Caco-2 (cell line): ENCODE measurements around the gene CEACAM19. TPM values are rescaled to one million over a fixed set of nuclear protein-coding genes. Genes with fewer than 3 reads are reported as not detected.

Source experiments
- BruUV-seq: library from RNA; stranded (reverse); fragments of 400-500 nt; replicated peaks from 2 replicates; lab custom pipeline; 2021; lab: Mats Ljungman, UMichigan
- CTCF ChIA-PET: fragments of 300-600 bp; sonication (Branson Sonifier 250); formaldehyde crosslinking; loops from one replicate; lab custom pipeline; 2022; ENCODE audit warnings: antibody characterized with exemption; lab: Charles Lee
- POLR2A ChIA-PET: fragments of 300-600 bp; sonication (Branson Sonifier 250); formaldehyde crosslinking; loops from one replicate; lab custom pipeline; 2022; ENCODE audit warnings: antibody characterized with exemption; lab: Charles Lee
- DNase-seq, 2 experiments: peaks; one replicate each; pipeline versions ENCODE4 v3.0.0 to v3.0.0-alpha.2; 2020 to 2022
- H3K27me3 ChIP-seq: replicated peaks from 2 replicates; pipeline ENCODE4 v1.6.0; 2011; ENCODE audit warnings: low read length; ENCODE audit not compliant: control insufficient read depth, insufficient read depth
- H3K36me3 ChIP-seq: 2 replicates; pipeline ENCODE4 v1.5.1; 2011; ENCODE audit warnings: low read length; ENCODE audit not compliant: control insufficient read depth, insufficient read depth
- H3K4me1 ChIP-seq: fragments of 250-450 bp; sonication (Bioruptor Pico); 2 replicates; pipeline ENCODE4 v1.5.1; 2020; ENCODE audit warnings: mild to moderate bottlenecking
- H3K4me3 ChIP-seq: 2 replicates; pipeline ENCODE4 v1.5.1; 2011; ENCODE audit warnings: low read depth, mild to moderate bottlenecking, control low read depth, low read length
- H3K9me3 ChIP-seq: fragments of 250-450 bp; sonication (Bioruptor Pico); 2 replicates; pipeline ENCODE4 v1.5.1; 2020; ENCODE audit warnings: mild to moderate bottlenecking, moderate library complexity
- H3K27ac Mint-ChIP-seq: one replicate; pipeline ENCODE4 v1.8.0; 2022; ENCODE audit warnings: mixed read lengths; ENCODE audit not compliant: unreplicated experiment
- H3K27me3 Mint-ChIP-seq: one replicate; pipeline ENCODE4 v1.8.0; 2022; ENCODE audit warnings: mixed read lengths; ENCODE audit not compliant: insufficient read depth, unreplicated experiment
- H3K36me3 Mint-ChIP-seq: one replicate; pipeline ENCODE4 v1.8.0; 2022; ENCODE audit warnings: mild to moderate bottlenecking, mixed read lengths; ENCODE audit not compliant: insufficient read depth, unreplicated experiment
- H3K4me1 Mint-ChIP-seq: one replicate; pipeline ENCODE4 v1.8.0; 2022; ENCODE audit warnings: low read depth, mixed read lengths; ENCODE audit not compliant: unreplicated experiment
- H3K4me3 Mint-ChIP-seq: one replicate; pipeline ENCODE4 v1.8.0; 2022; ENCODE audit warnings: mild to moderate bottlenecking, moderate library complexity, mixed read lengths; ENCODE audit not compliant: unreplicated experiment
- H3K9me3 Mint-ChIP-seq: one replicate; pipeline ENCODE4 v1.8.0; 2022; ENCODE audit warnings: mixed read lengths; ENCODE audit not compliant: unreplicated experiment
- intact Hi-C: fragments of 100-400 bp; cut with micrococcal nuclease; formaldehyde crosslinking; loops from one replicate; pipeline ENCODE4 v1.10.0; 2022; ENCODE audit not compliant: unreplicated experiment
- total RNA-seq: library from RNA; stranded (reverse); gene quantifications from 2 replicates; pipeline ENCODE4 v1.2.3, GENCODE V29; 2022
- TF ChIP-seq, protein P1 (sequence below), 2 experiments: fragments of 200-600 bp in 1 of 2; IDR thresholded peaks; 1 replicate in 1 of 2; 2 replicates in 1 of 2; pipeline versions ENCODE4 v1.5.1 to v1.8.0; 2011 to 2022; ENCODE audit warnings: antibody characterized with exemption in 1 of 2, control low read depth in 1 of 2, inconsistent platforms in 1 of 2, low read depth in 1 of 2, low read length in 1 of 2, mild to moderate bottlenecking in 1 of 2, moderate library complexity in 1 of 2; ENCODE audit not compliant: insufficient read depth in 1 of 2, severe bottlenecking in 1 of 2, unreplicated experiment in 1 of 2

The CEACAM19 gene
- total RNA-seq, 1 experiment from 2014 or later = 2.9 TPM

DNA sequence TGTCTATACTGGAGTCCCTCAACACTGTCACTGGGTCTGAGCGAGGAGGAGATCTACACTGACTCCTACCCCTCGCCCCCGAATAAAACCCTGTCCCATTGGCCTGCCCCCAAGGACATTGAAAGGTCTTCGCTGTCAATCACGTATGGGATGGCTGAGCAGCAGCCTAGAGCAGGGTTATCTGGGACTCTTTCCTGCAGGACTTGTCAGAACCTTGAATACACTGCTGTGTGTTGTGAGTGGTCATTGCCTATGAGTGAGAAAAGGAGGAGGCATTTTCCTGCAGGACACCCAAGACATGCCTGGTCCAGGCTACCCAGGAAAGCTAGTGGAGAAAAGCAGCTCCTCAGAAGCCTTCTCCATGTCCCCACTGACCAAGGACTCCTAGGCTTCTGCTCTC is 17.9 kb upstream of the CEACAM19 start:
- intact Hi-C loops = no loop called here
- POLR2A ChIA-PET = interaction anchor here (0.6 kb wide), 1 partner anchor 9 kb away, joined by 9 read pairs; no protein-coding TSS in a partner anchor
- Mint-ChIP-seq H3K27ac (peak overlapping the region; percentile 31), H3K4me3 (no peak overlapping the region), H3K4me1 (peaks cover 29% of the 10 kb centered on the region), H3K36me3 (peaks cover 100% of the 10 kb centered on the region), H3K9me3 (no peaks in the 10 kb centered on the region), H3K27me3 (no peaks in the 10 kb centered on the region)
- CTCF ChIA-PET = no interaction called here
- no peak for DNase-seq
- H3K9me3 ChIP-seq = no peaks in the 10 kb centered on the region
- no TSS peak for BruUV-seq
- H3K4me1 ChIP-seq = no peaks in the 10 kb centered on the region; the same call in 1 of the 2 replicates
- no peak overlapping the region for H3K4me3 ChIP-seq
- peaks cover 36% of the 10 kb centered on the region for H3K36me3 ChIP-seq
- H3K27me3 ChIP-seq = no peaks in the 10 kb centered on the region
- TF ChIP-seq, protein P1, sequence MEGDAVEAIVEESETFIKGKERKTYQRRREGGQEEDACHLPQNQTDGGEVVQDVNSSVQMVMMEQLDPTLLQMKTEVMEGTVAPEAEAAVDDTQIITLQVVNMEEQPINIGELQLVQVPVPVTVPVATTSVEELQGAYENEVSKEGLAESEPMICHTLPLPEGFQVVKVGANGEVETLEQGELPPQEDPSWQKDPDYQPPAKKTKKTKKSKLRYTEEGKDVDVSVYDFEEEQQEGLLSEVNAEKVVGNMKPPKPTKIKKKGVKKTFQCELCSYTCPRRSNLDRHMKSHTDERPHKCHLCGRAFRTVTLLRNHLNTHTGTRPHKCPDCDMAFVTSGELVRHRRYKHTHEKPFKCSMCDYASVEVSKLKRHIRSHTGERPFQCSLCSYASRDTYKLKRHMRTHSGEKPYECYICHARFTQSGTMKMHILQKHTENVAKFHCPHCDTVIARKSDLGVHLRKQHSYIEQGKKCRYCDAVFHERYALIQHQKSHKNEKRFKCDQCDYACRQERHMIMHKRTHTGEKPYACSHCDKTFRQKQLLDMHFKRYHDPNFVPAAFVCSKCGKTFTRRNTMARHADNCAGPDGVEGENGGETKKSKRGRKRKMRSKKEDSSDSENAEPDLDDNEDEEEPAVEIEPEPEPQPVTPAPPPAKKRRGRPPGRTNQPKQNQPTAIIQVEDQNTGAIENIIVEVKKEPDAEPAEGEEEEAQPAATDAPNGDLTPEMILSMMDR (IDR thresholded peaks at IDR 0.05; ENCODE audit: insufficient read depth in 1 of 2, low read depth in 1 of 2, low read length in 1 of 2, severe bottlenecking in 1 of 2, unreplicated experiment in 1 of 2) = no peak

DNA sequence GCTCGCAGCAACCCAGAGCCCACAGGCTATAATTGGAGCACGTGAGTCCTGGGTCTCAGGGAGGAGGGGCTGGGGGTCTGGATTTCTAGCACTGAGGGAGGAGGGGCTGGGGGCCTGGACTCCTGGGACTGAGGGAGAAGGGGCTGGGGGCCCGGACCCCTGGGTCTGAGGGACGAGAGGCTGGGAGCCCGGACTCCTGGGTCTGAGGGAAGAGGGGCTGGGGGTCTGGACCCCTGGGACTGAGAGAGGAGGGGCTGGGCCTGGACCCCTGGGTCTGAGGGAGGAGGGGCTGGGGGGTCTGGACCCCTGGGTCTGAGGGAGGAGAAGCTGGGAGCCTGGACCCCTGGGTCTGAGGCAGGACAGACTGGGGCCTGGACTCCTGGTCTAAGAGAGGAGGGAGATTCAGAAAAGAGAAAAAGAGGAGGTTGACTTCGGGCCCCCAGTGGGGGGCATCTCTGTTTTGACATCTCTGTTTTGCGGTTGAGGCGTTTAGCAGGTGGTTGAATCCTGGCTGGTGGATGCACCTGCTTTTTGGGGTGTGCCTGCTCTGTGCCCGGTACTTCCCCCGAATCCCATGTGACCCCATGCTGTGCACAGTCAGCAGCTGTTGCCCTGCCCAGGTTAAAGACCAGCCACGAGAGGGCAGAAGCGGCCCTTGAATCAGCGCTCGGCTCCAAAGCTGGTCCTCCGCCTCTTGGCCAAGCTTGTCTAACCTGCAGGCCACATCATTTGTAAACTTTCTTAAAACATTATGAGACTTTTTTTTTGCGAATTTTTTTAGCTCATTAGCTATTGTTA is 17.1 kb upstream of the CEACAM19 start:
- POLR2A ChIA-PET = interaction anchor here (0.6 to 1.3 kb wide), 3 partner anchors 9 to 61 kb away, joined by 3 to 9 read pairs (median 4); partner anchors contain the start of gene PVR
- Histone ChIP-seq H3K36me3 (peaks cover 34% of the 10 kb centered on the region), H3K4me1 (no peaks in the 10 kb centered on the region), H3K27me3 (no peaks in the 10 kb centered on the region), H3K4me3 (no peak overlapping the region), H3K9me3 (no peaks in the 10 kb centered on the region)
- no peaks in the 10 kb centered on the region for H3K9me3 Mint-ChIP-seq
- peak in 1 of 2 experiments; percentile 54 for DNase-seq
- no peak overlapping the region for H3K4me3 Mint-ChIP-seq
- TF ChIP-seq, protein P1 (IDR thresholded peaks at IDR 0.05; ENCODE audit: insufficient read depth in 1 of 2, low read depth in 1 of 2, low read length in 1 of 2, severe bottlenecking in 1 of 2, unreplicated experiment in 1 of 2) = peak; percentile 20 to 58
- no TSS peak for BruUV-seq
- H3K36me3 Mint-ChIP-seq = peaks cover 99% of the 10 kb centered on the region
- intact Hi-C loops = no loop called here
- CTCF ChIA-PET = interaction anchor here (0.6 to 1.7 kb wide), 8 partner anchors 65 to 230 kb away, joined by 3 to 11 read pairs (median 4); no protein-coding TSS in a partner anchor
- H3K27ac Mint-ChIP-seq = peak overlapping the region; percentile 31
- peaks cover 29% of the 10 kb centered on the region for H3K4me1 Mint-ChIP-seq
- H3K27me3 Mint-ChIP-seq = no peaks in the 10 kb centered on the region

DNA sequence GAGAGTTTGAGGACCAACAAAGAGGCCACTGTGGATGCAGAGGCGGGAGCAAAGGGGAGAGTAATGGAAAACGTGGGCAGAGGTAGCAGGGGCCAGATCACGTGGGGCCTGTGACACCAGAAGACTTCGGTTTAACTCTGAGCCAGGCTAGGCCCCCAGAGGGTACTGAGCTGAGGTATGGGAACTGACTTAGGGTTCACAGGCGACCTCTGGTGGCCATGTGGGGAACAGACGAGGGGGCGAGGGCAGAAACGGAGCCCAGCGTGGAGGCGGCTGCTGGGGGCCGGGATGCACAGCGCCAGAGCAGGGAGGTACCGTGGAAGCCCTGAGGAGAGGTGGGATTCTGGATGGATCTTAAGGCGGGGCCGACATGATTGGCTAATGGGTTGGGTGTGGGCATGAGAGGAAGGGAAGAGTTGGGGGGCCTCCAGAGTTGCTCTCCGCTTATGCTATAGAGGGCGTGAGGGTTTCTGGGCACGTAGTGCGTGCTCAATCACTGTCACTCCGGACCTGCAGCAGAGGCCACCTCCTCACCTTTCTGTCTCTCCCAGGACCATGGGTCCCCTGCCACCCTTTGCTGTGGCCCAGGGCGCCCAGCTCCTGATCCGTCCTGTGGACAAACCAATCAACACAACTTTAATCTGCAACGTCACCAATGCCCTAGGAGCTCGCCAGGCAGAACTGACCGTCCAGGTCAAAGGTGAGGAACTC is 13.9 kb upstream of the CEACAM19 start:
- Histone ChIP-seq H3K4me3 (no peak overlapping the region), H3K4me1 (no peaks in the 10 kb centered on the region), H3K9me3 (no peaks in the 10 kb centered on the region), H3K27me3 (no peaks in the 10 kb centered on the region), H3K36me3 (peaks cover 33% of the 10 kb centered on the region)
- no peak overlapping the region for H3K4me3 Mint-ChIP-seq
- peaks cover 29% of the 10 kb centered on the region for H3K4me1 Mint-ChIP-seq
- H3K27ac Mint-ChIP-seq = peak overlapping the region; percentile 12
- peak; percentile 77 to 84 for DNase-seq
- CTCF ChIA-PET = interaction anchor here (0.6 to 2.5 kb wide), 14 partner anchors 10 to 86 kb away, joined by 3 to 34 read pairs (median 3); partner anchors contain the start of genes IGSF23 and PVR
- BruUV-seq = no TSS peak
- TF ChIP-seq, protein P1 (IDR thresholded peaks at IDR 0.05; ENCODE audit: insufficient read depth in 1 of 2, low read depth in 1 of 2, low read length in 1 of 2, severe bottlenecking in 1 of 2, unreplicated experiment in 1 of 2) = peak; percentile 89 to 94
- H3K27me3 Mint-ChIP-seq = no peaks in the 10 kb centered on the region
- POLR2A ChIA-PET = interaction anchor here (0.7 to 1.4 kb wide), 4 partner anchors 13 to 87 kb away, joined by 3 read pairs; partner anchors contain the start of gene PVR
- H3K9me3 Mint-ChIP-seq = no peaks in the 10 kb centered on the region
- peaks cover 94% of the 10 kb centered on the region for H3K36me3 Mint-ChIP-seq
- intact Hi-C loops = loop anchor here (1.0 to 5.0 kb wide), 4 partner anchors 47 to 145 kb away; no protein-coding TSS in a partner anchor
